HepG2 (cell line): ENCODE results near the gene OBSL1. TPM values are rescaled to one million over a fixed set of nuclear protein-coding genes. Genes with fewer than 3 reads are reported as not detected.

Source experiments
- HINFP ChIP-seq: sonication (generic); formaldehyde crosslinking; IDR thresholded peaks from 2 replicates; pipeline ENCODE4 v1.4.0; 2020; ENCODE audit warnings: low read depth, mild to moderate bottlenecking, missing genetic modification reagents
- KDM1A ChIP-seq: IDR thresholded peaks from 2 replicates; pipeline ENCODE4 v1.6.1; 2016; ENCODE audit warnings: missing compliant biosample characterization
- NKX3-1 ChIP-seq: sonication (generic); formaldehyde crosslinking; IDR thresholded peaks from 2 replicates; pipeline ENCODE4 v1.5.0; 2020; ENCODE audit warnings: missing genetic modification reagents
- RFX5 ChIP-seq: IDR thresholded peaks from 2 replicates; pipeline ENCODE4 v1.6.1; 2011; ENCODE audit warnings: low read depth, low read length, improper control_type of control experiment
- SOX6 ChIP-seq, 2 experiments: fragments of 450-650 bp in 1 of 2; sonication (generic) in 1 of 2; formaldehyde crosslinking in 1 of 2; IDR thresholded peaks; 2 replicates each; pipeline versions ENCODE4 v1.4.0 to v1.6.1; 2017 to 2020; ENCODE audit warnings: antibody characterized with exemption in 1 of 2, mild to moderate bottlenecking in 1 of 2, missing genetic modification reagents in 1 of 2
- ZBTB43 ChIP-seq: sonication (generic); formaldehyde crosslinking; conservative IDR thresholded peaks from 2 replicates; pipeline ENCODE4 v1.4.0; 2020; ENCODE audit warnings: missing genetic modification reagents
- ZNF329 ChIP-seq: sonication (generic); formaldehyde crosslinking; IDR thresholded peaks from 2 replicates; pipeline ENCODE4 v1.9.0; 2021; ENCODE audit warnings: low read depth, mild to moderate bottlenecking, missing genetic modification reagents
- ZNF552 ChIP-seq: sonication (generic); formaldehyde crosslinking; IDR thresholded peaks from 2 replicates; pipeline ENCODE4 v1.9.0; 2022; ENCODE audit warnings: missing genetic modification reagents, mild to moderate bottlenecking, borderline replicate concordance
- ZNF747 ChIP-seq: sonication (generic); formaldehyde crosslinking; IDR thresholded peaks from 2 replicates; pipeline ENCODE4 v1.8.1; 2023; ENCODE audit warnings: missing genetic modification reagents, mild to moderate bottlenecking, borderline replicate concordance
- ZZZ3 ChIP-seq: sonication (generic); formaldehyde crosslinking; IDR thresholded peaks from 2 replicates; pipeline ENCODE4 v1.4.0; 2020; ENCODE audit warnings: missing genetic modification reagents, mild to moderate bottlenecking, borderline replicate concordance
- polyA plus RNA-seq, 8 experiments: library from polyadenylated mRNA; depleted of rRNA in 3 of 8; stranded (reverse) in 7 of 8; unstranded in 1 of 8; fragments of >200 nt; fragmentation: Illumina TruSeq in 4 of 8; extraction: Trizol in 4 of 8; gene quantifications; 2 replicates each; pipeline versions ENCODE4 v1.2.1 to v1.2.3, GENCODE V29; 2011 to 2016; ENCODE audit warnings: low read depth in 4 of 8, missing spikeins in 1 of 8, mixed read lengths in 1 of 8; ENCODE audit not compliant: insufficient read depth in 1 of 8
- total RNA-seq, 5 experiments: library from RNA; depleted of rRNA; stranded (reverse); fragments of >200 nt; fragmentation: Illumina TruSeq; extraction: Trizol; gene quantifications; 2 replicates each; pipeline ENCODE4 v1.2.3, GENCODE V29; 2016; ENCODE audit warnings: low read depth in 1 of 5
- TF ChIP-seq, protein P1 (sequence below): sonication (generic); formaldehyde crosslinking; IDR thresholded peaks from 2 replicates; pipeline ENCODE4 v1.5.0; 2020; ENCODE audit warnings: mild to moderate bottlenecking, missing genetic modification reagents, borderline replicate concordance
- TF ChIP-seq, protein P2 (sequence below): sonication (generic); formaldehyde crosslinking; IDR thresholded peaks from 2 replicates; pipeline ENCODE4 v1.4.0; 2020; ENCODE audit warnings: mild to moderate bottlenecking, missing genetic modification reagents
- TF ChIP-seq, protein P3 (sequence below): sonication (generic); formaldehyde crosslinking; IDR thresholded peaks from 2 replicates; pipeline ENCODE4 v1.4.0; 2020; ENCODE audit warnings: missing genetic modification reagents, borderline replicate concordance

OBSL1 gene
- total and polyA plus RNA-seq, 2 of the 13 experiments (the other 11 are each of a cell fraction or from before 2014, with no cell fraction given), result 86.7 to 218 TPM

- TF ChIP-seq, protein P1, sequence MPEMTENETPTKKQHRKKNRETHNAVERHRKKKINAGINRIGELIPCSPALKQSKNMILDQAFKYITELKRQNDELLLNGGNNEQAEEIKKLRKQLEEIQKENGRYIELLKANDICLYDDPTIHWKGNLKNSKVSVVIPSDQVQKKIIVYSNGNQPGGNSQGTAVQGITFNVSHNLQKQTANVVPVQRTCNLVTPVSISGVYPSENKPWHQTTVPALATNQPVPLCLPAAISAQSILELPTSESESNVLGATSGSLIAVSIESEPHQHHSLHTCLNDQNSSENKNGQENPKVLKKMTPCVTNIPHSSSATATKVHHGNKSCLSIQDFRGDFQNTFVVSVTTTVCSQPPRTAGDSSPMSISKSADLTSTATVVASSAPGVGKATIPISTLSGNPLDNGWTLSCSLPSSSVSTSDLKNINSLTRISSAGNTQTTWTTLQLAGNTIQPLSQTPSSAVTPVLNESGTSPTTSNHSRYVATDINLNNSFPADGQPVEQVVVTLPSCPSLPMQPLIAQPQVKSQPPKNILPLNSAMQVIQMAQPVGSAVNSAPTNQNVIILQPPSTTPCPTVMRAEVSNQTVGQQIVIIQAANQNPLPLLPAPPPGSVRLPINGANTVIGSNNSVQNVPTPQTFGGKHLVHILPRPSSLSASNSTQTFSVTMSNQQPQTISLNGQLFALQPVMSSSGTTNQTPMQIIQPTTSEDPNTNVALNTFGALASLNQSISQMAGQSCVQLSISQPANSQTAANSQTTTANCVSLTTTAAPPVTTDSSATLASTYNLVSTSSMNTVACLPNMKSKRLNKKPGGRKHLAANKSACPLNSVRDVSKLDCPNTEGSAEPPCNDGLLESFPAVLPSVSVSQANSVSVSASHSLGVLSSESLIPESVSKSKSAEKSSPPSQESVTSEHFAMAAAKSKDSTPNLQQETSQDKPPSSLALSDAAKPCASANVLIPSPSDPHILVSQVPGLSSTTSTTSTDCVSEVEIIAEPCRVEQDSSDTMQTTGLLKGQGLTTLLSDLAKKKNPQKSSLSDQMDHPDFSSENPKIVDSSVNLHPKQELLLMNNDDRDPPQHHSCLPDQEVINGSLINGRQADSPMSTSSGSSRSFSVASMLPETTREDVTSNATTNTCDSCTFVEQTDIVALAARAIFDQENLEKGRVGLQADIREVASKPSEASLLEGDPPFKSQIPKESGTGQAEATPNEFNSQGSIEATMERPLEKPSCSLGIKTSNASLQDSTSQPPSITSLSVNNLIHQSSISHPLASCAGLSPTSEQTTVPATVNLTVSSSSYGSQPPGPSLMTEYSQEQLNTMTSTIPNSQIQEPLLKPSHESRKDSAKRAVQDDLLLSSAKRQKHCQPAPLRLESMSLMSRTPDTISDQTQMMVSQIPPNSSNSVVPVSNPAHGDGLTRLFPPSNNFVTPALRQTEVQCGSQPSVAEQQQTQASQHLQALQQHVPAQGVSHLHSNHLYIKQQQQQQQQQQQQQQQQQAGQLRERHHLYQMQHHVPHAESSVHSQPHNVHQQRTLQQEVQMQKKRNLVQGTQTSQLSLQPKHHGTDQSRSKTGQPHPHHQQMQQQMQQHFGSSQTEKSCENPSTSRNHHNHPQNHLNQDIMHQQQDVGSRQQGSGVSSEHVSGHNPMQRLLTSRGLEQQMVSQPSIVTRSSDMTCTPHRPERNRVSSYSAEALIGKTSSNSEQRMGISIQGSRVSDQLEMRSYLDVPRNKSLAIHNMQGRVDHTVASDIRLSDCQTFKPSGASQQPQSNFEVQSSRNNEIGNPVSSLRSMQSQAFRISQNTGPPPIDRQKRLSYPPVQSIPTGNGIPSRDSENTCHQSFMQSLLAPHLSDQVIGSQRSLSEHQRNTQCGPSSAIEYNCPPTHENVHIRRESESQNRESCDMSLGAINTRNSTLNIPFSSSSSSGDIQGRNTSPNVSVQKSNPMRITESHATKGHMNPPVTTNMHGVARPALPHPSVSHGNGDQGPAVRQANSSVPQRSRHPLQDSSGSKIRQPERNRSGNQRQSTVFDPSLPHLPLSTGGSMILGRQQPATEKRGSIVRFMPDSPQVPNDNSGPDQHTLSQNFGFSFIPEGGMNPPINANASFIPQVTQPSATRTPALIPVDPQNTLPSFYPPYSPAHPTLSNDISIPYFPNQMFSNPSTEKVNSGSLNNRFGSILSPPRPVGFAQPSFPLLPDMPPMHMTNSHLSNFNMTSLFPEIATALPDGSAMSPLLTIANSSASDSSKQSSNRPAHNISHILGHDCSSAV (CRISPR knock-in tag), result no peak
- TF ChIP-seq ZNF329 (CRISPR knock-in tag) (no peak), ZNF552 (CRISPR knock-in tag) (no peak), NKX3-1 (CRISPR knock-in tag) (no peak), ZZZ3 (no peak), SOX6 (IDR thresholded peaks at IDR 0.05) (no peak), SOX6 (CRISPR knock-in tag; IDR thresholded peaks at IDR 0.05) (peak; percentile 75; the same call in 1 of the 2 replicates), ZBTB43 (no peak), KDM1A (CRISPR knock-in tag) (no peak), ZNF747 (CRISPR knock-in tag) (no peak), RFX5 (no peak), HINFP (CRISPR knock-in tag) (no peak)
- TF ChIP-seq, protein P2, sequence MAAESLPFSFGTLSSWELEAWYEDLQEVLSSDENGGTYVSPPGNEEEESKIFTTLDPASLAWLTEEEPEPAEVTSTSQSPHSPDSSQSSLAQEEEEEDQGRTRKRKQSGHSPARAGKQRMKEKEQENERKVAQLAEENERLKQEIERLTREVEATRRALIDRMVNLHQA (CRISPR knock-in tag), result no peak
- TF ChIP-seq, protein P3, sequence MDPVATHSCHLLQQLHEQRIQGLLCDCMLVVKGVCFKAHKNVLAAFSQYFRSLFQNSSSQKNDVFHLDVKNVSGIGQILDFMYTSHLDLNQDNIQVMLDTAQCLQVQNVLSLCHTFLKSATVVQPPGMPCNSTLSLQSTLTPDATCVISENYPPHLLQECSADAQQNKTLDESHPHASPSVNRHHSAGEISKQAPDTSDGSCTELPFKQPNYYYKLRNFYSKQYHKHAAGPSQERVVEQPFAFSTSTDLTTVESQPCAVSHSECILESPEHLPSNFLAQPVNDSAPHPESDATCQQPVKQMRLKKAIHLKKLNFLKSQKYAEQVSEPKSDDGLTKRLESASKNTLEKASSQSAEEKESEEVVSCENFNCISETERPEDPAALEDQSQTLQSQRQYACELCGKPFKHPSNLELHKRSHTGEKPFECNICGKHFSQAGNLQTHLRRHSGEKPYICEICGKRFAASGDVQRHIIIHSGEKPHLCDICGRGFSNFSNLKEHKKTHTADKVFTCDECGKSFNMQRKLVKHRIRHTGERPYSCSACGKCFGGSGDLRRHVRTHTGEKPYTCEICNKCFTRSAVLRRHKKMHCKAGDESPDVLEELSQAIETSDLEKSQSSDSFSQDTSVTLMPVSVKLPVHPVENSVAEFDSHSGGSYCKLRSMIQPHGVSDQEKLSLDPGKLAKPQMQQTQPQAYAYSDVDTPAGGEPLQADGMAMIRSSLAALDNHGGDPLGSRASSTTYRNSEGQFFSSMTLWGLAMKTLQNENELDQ (CRISPR knock-in tag), result no peak
These were observed 25.4 kb downstream of the OBSL1 start (continued) for GRCh38 chr2:219545943-219546352.
